MM.1S (cell line): ENCODE data around the gene NXPH4.

Experiments
- DNase-seq: peaks from one replicate; pipeline ENCODE4 v3.0.0-alpha.2; 2015
- H2AFZ ChIP-seq: fragments of 300-600 bp; sonication (generic); 2 replicates; pipeline ENCODE4 v1.6.0; 2016; ENCODE audit warnings: antibody characterized with exemption, low read length
- H3F3A ChIP-seq: fragments of 300-600 bp; sonication (generic); 2 replicates; pipeline ENCODE4 v1.6.1; 2016; ENCODE audit warnings: mild to moderate bottlenecking, antibody characterized with exemption, low read length, moderate library complexity, mixed read lengths; ENCODE audit not compliant: insufficient read depth
- H3K27ac ChIP-seq: fragments of 300-600 bp; sonication (generic); 2 replicates; pipeline ENCODE4 v1.5.1; 2016; ENCODE audit warnings: mild to moderate bottlenecking, low read length
- H3K27me3 ChIP-seq: fragments of 300-600 bp; sonication (generic); replicated peaks from 2 replicates; pipeline ENCODE4 v1.6.0; 2016; ENCODE audit warnings: low read length; ENCODE audit not compliant: insufficient read depth
- H3K36me3 ChIP-seq: fragments of 300-600 bp; sonication (generic); replicated peaks from 2 replicates; pipeline ENCODE4 v1.6.1; 2016; ENCODE audit warnings: mild to moderate bottlenecking, low read length, mixed read lengths; ENCODE audit not compliant: insufficient read depth
- H3K4me1 ChIP-seq: fragments of 300-600 bp; sonication (generic); 2 replicates; pipeline ENCODE4 v1.6.1; 2016; ENCODE audit warnings: low read length, mixed read lengths
- H3K4me2 ChIP-seq: fragments of 300-600 bp; sonication (generic); 2 replicates; pipeline ENCODE4 v1.6.0; 2016; ENCODE audit warnings: low read depth, low read length
- H3K4me3 ChIP-seq: fragments of 300-600 bp; sonication (generic); 2 replicates; pipeline ENCODE4 v1.5.1; 2016; ENCODE audit warnings: low read length, mixed read lengths
- H3K79me2 ChIP-seq: fragments of 300-600 bp; sonication (generic); 2 replicates; pipeline ENCODE4 v1.6.1; 2016; ENCODE audit warnings: mixed run types, low read length, mixed read lengths
- H3K9ac ChIP-seq: fragments of 300-600 bp; sonication (generic); 2 replicates; pipeline ENCODE4 v1.6.1; 2016; ENCODE audit warnings: low read length, mixed read lengths
- H3K9me2 ChIP-seq: fragments of 300-600 bp; sonication (generic); replicated peaks from 2 replicates; pipeline ENCODE4 v1.6.1; 2016; ENCODE audit warnings: mild to moderate bottlenecking, low read length, mixed read lengths; ENCODE audit not compliant: insufficient read depth
- H3K9me3 ChIP-seq: fragments of 300-600 bp; sonication (generic); replicated peaks from 2 replicates; pipeline ENCODE4 v1.6.1; 2016; ENCODE audit warnings: mild to moderate bottlenecking, low read length, mixed read lengths; ENCODE audit not compliant: insufficient read depth
- H4K20me1 ChIP-seq: fragments of 300-600 bp; sonication (generic); 2 replicates; pipeline ENCODE4 v1.6.1; 2016; ENCODE audit warnings: mild to moderate bottlenecking, low read length, moderate library complexity, mixed read lengths; ENCODE audit not compliant: insufficient read depth
- EZH2 ChIP-seq: fragments of 300-600 bp; sonication (generic); optimal IDR thresholded peaks from 2 replicates; pipeline ENCODE3; 2017; ENCODE audit warnings: low read depth, mild to moderate bottlenecking, antibody characterized with exemption, low read length, mixed read lengths
- EZH2phosphoT487 ChIP-seq: fragments of 300-600 bp; sonication (generic); IDR thresholded peaks from 2 replicates; pipeline ENCODE4 v1.6.1; 2018; ENCODE audit warnings: antibody characterized with exemption, low read length
- TF ChIP-seq, protein P1 (sequence below): fragments of 300-600 bp; sonication (generic); IDR thresholded peaks from 2 replicates; pipeline ENCODE4 v1.5.1; 2016; ENCODE audit warnings: antibody characterized with exemption, low read length, mixed read lengths

NXPH4 gene

DNA sequence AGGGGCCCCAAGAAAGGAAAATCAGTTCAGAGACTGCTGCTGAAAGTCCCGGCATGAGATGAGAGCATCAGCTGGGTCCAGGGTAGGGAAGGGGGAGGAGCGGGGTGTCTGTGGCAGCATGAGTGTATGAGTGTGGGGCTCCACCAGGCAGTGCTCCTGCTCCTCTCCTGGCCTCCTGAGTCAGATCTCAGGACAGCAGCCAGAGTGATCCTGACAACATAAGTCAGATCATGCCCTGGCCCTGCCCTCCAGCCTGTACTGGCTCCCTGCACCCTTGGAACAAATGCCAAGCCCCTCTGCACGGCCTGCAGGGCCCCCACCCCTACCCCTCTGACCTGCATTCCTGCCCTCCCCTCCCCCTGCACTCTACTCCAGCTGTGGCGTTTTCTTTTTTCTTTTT is 44.9 kb upstream of the NXPH4 start:
- Histone ChIP-seq H3K79me2 (no peaks in the 10 kb centered on the region), H3K27ac (no peak overlapping the region), H3K4me1 (no peaks in the 10 kb centered on the region), H3K9ac (no peak overlapping the region), H3K4me2 (no peak overlapping the region), H3K9me2 (no peaks in the 10 kb centered on the region), H3K27me3 (0 out of 2 replicates have a peak, but pooled peaks cover 1% of the 10 kb centered on the region), H3K36me3 (no peaks in the 10 kb centered on the region), H4K20me1 (no peaks in the 10 kb centered on the region), H2AFZ (no peak overlapping the region), H3K9me3 (no peaks in the 10 kb centered on the region), H3K4me3 (no peak overlapping the region), H3F3A (no peaks in the 10 kb centered on the region)
- no peak for DNase-seq
- TF ChIP-seq, protein P1, sequence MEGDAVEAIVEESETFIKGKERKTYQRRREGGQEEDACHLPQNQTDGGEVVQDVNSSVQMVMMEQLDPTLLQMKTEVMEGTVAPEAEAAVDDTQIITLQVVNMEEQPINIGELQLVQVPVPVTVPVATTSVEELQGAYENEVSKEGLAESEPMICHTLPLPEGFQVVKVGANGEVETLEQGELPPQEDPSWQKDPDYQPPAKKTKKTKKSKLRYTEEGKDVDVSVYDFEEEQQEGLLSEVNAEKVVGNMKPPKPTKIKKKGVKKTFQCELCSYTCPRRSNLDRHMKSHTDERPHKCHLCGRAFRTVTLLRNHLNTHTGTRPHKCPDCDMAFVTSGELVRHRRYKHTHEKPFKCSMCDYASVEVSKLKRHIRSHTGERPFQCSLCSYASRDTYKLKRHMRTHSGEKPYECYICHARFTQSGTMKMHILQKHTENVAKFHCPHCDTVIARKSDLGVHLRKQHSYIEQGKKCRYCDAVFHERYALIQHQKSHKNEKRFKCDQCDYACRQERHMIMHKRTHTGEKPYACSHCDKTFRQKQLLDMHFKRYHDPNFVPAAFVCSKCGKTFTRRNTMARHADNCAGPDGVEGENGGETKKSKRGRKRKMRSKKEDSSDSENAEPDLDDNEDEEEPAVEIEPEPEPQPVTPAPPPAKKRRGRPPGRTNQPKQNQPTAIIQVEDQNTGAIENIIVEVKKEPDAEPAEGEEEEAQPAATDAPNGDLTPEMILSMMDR: no peak
- TF ChIP-seq EZH2phosphoT487 (no peak), EZH2 (no peak)

DNA sequence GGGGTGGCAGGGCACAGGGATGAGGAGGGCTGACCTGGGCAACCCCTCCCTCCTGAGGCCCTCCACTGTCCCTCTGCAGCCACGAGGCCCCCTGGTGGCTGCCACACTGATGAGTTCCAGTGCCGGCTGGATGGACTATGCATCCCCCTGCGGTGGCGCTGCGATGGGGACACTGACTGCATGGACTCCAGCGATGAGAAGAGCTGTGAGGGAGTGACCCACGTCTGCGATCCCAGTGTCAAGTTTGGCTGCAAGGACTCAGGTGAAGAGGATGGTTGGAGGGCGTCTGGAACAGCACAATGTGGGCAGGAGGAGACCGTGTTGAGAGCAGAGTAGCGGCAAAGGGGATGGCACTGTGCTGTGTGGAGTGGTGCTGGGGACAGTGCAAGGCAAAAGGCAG is 43.5 kb upstream of the NXPH4 start:
- H3K27me3 ChIP-seq: peaks cover 9% of the 10 kb centered on the region; the same call in 1 of the 2 replicates
- no peak overlapping the region for H2AFZ ChIP-seq
- no peaks in the 10 kb centered on the region for H3K9me2 ChIP-seq
- H3F3A ChIP-seq: no peaks in the 10 kb centered on the region
- H3K9ac ChIP-seq: no peak overlapping the region
- no peaks in the 10 kb centered on the region for H3K36me3 ChIP-seq
- no peaks in the 10 kb centered on the region for H4K20me1 ChIP-seq
- H3K9me3 ChIP-seq: no peaks in the 10 kb centered on the region
- TF ChIP-seq EZH2phosphoT487 (no peak), EZH2 (no peak)
- TF ChIP-seq, protein P1: peak; percentile 67
- no peak for DNase-seq
- H3K4me2 ChIP-seq: no peak overlapping the region
- no peak overlapping the region for H3K27ac ChIP-seq
- H3K79me2 ChIP-seq: no peaks in the 10 kb centered on the region
- H3K4me3 ChIP-seq: no peak overlapping the region
- no peaks in the 10 kb centered on the region for H3K4me1 ChIP-seq

DNA sequence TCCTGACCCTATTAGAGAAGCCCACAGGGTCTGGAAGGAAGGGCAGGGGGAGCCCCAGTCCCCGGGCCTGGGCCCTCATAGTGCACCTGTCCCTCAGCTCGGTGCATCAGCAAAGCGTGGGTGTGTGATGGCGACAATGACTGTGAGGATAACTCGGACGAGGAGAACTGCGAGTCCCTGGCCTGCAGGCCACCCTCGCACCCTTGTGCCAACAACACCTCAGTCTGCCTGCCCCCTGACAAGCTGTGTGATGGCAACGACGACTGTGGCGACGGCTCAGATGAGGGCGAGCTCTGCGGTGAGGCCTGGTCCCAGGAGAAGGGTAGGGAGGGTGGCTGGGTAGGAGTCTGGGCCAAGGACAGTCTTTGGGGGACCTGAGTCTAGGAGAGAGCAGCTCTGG is 42.9 kb upstream of the NXPH4 start:
- no peaks in the 10 kb centered on the region for H3K4me1 ChIP-seq
- no peak overlapping the region for H3K4me2 ChIP-seq

More for the DNA sequence above, 42.9 kb upstream of the NXPH4 start:
- H3K79me2 ChIP-seq: no peaks in the 10 kb centered on the region
- no peaks in the 10 kb centered on the region for H4K20me1 ChIP-seq
- no peaks in the 10 kb centered on the region for H3K36me3 ChIP-seq
- H2AFZ ChIP-seq: no peak overlapping the region
- H3K9ac ChIP-seq: no peak overlapping the region
- H3F3A ChIP-seq: no peaks in the 10 kb centered on the region
- H3K27me3 ChIP-seq: peaks cover 15% of the 10 kb centered on the region
- no peaks in the 10 kb centered on the region for H3K9me2 ChIP-seq
- H3K4me3 ChIP-seq: no peak overlapping the region
- DNase-seq: no peak
- H3K9me3 ChIP-seq: no peaks in the 10 kb centered on the region
- TF ChIP-seq, protein P1: no peak
- no peak for TF ChIP-seq EZH2
- TF ChIP-seq EZH2phosphoT487: no peak
- no peak overlapping the region for H3K27ac ChIP-seq
